GM18526 (cell line): ENCODE data around the gene GPD2.

ENCODE experiments used
- POLR2A ChIP-seq: IDR thresholded peaks from 3 replicates; pipeline ENCODE4 v1.6.1; 2011; ENCODE audit not compliant: insufficient read length; ENCODE audit errors: extremely low read depth

The GPD2 gene

DNA sequence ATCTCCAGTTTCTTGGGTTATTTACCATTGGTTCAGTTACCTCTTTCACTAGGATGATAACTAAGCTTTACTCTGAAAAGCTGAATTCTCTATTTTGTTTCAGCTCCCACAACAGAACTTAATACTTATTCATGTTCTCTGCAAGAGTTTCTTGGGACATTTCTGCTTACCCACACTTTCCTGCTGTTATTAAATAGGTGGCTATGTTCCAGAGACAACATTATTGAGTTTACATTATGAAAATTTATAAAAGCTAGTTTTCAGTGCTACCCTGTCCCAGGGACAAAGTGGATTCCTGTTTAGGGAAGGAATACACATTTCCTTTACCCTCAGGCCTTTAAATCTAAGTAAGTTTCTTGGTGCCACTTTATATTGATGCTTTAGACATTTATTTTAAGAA, 7.0 kb upstream of the GPD2 start:
- no peak for TF ChIP-seq POLR2A

- no peak for TF ChIP-seq POLR2A
Observed at GRCh38 chr2:156430236-156430979, 5.8 kb upstream of the GPD2 start.

GRCh38 chr2:156430980-156431358, 5.2 kb upstream of the GPD2 start:
- TF ChIP-seq POLR2A: no peak

GRCh38 chr2:156434461-156435291, 1.5 kb upstream of the GPD2 start:
- no peak for TF ChIP-seq POLR2A

DNA sequence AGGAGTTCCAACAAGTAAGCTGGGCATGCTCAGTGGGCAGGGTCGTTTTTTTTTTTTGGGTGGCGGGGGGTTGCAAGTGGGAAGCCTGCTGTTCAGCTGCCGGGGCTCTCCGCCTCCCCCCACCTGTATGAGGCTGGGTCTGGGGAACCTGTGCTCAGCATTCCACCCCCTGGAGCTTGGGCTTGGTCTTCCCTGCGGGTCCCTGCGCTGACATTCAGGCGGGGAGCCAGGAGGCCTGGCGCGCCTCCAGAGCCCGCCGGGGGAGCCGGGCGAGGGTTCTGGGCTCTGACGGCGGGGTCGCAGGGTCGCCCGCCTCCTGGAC, 822 bp upstream of the GPD2 start:
- TF ChIP-seq POLR2A: no peak

DNA sequence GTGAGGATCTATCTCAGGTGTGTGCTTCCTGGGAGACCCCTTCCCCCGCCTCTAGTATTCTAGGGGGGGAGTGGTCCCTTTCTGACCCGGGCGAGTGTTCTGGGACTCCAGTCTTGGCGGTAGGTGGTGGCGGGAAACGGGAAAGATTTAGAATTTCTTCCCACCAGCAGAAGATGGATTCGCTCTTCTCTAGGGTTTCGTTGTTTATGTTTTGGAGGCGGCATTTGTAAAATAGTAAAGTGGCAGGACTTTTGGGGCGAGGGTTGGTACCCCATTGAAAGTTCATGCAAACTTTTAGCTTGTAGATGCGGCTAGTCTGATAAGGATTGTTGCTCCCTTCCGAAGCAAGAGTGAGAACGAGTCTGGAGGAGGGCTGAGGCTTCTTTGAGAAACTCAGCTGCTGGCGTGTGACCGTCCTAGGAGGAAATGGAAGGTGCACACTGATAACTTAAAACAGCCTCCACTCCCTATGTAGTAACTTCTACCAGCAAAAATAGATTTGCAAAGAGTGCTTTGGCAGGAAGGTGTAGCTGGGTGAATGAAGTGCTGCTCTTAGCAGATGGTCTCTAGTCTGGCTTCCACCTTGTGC, 412 bp downstream of the GPD2 start:
- TF ChIP-seq POLR2A: no peak

GRCh38 chr2:156437272-156437930, 1.2 kb downstream of the GPD2 start:
- TF ChIP-seq POLR2A: no peak

DNA sequence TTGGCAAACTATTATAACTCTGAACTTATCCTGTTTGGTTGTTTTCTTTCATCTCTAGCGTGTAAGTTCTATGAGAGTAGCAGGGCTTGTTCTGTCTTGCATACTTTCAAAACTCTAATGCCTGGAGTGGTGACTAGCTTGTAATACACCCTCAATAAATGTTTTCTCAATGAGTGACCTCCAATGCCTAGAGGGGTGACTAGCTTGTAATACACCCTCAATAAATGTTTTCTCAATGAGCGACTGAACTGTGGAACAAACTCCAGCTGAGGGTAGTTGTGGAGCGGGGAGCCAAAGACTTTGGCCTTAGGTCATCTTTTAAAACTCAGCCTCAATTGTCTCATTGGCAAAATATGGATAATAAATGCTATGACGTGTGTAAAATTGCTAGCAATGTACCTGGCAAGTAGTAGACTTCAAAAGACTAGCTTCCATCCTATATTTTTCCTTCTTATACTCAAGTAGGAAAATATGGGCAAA, 1.8 kb downstream of the GPD2 start:
- TF ChIP-seq POLR2A: no peak

DNA sequence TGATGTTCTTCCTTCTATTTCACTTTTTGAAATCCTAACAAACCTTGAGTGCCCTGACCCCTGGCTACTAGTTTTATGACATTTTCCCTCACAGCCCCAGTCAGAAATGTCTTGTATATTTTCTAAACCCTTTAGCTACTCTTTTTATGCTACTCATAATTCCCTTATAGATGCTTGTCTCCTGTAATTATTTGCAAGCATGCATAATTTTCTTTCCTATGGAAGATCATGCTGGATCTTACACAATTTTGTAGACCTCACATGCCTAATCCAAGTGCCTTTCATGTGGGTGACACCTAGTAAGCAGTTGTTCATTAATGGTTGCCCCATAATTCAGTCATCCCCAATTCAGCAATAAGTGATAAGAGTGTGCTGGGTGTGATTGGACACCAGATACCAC, 6.9 kb downstream of the GPD2 start:
- no peak for TF ChIP-seq POLR2A

DNA sequence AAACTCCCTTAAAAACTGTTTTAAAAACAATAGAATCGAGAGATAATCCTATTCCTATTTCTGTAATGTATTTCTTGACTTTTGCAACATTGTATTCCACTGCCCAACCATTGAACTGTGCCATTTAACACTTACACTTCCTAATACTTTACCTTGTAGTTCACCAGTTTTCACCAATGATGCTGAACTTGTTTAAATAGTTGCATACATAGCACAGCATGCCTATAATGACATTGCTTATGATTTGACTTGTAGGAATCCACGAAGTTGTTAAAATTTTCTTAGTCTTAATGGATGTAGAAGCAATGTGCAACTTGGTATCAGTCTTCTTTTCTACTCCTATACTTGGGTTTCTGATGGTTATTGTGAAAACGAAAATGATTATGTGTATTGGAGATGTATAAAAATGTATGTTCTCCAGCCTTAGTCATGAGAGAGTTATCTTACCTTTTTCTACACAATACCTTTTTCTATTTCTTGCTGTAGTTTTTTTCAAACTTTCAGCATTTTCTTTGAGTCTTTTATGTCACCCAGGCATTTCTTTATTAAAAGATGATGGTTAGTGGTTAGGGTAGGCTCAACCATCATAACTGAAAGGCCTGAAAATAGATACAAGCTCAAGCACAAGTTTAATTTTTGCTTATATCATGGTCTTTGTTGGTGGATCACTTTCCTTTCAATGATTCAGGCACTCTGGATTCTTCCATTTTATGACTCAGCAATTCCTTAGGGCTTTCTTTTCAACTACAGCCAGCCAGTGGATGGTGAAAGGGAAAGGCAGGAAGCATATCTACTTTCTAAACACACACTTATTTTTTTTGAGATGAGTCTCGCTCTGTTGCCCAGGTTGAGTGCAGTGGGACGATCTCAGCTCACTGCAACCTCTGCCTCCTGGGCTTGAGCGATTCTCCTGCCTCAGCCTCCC, 9.4 kb downstream of the GPD2 start:
- TF ChIP-seq POLR2A: no peak

DNA sequence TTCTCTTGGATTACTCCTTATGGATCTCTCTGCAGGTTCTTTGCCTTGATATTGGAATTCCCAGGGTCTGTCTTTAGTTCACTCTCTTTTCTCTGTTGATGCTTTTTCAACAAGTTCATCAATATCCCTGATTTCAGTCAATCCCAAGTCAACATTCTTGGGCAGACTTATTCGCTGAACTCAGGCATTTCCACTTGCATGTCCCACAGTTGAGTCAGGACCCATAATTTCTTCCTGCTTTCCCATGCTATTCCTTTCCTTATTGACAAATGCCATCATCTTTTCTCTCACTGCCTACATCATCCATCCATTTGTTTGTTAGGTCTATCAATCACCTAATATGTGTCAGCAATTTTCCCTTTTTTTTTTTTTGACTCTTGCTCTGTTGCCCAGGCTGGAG, 11.6 kb downstream of the GPD2 start:
- no peak for TF ChIP-seq POLR2A

DNA sequence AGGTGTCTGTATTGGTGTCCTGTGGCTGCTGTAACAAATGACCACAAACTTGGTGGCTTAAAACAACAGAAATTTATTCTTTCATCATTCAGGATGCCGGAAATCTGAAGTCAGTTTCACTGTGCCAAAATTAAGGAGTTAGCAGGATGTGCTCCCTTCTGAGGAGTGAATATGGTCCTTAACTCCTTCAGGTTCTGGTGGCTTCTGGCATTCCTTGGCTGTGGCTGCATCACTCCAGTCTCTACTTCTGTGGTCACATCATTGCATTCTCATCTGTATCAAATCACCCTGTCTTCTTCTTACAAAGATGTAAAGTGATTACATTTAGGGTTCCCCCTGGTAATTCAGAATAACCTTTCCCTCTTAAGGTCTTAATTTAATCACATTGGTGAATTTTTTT, 12.6 kb downstream of the GPD2 start:
- no peak for TF ChIP-seq POLR2A

GRCh38 chr2:156452971-156453370, 16.8 kb downstream of the GPD2 start:
- TF ChIP-seq POLR2A: no peak

GRCh38 chr2:156455361-156455975, 19.3 kb downstream of the GPD2 start:
- TF ChIP-seq POLR2A: no peak
